Left renal pelvis (tissue), 4 donors: ENCODE data around the gene SMOC2. TPM values are rescaled to one million over a fixed set of nuclear protein-coding genes. Genes with fewer than 3 reads are reported as not detected.

Experiments
- DNase-seq, 4 donors: peaks; one replicate each; pipeline ENCODE4 v3.0.0-alpha.2; 2013; ENCODE audit warnings: low read depth in 4 of 4, low spot score in 3 of 4
- polyA plus RNA-seq, 4 donors: library from polyadenylated mRNA; unstranded; fragments of 120-200 nt; gene quantifications; one replicate each; pipeline ENCODE4 v1.2.1, GENCODE V29; 2013; ENCODE audit not compliant: insufficient read length in 4 of 4

Gene SMOC2
- polyA plus RNA-seq, 4 donors, result 19.7 to 420 (median 40.8) TPM

- DNase-seq, result no peak
These were observed 275.6 kb downstream of the SMOC2 start for GRCh38 chr6:168716581-168716980.

- DNase-seq, result no peak
These were observed 276.5 kb downstream of the SMOC2 start for GRCh38 chr6:168717491-168717890.

Other genes starting within 250 kb of the SMOC2 start
- gene DACT2, start 121.4 kb upstream of the SMOC2 start, polyA plus RNA-seq, result 10 to 100 TPM in 3 of 4 donors, 1 to 10 TPM in 1; 5.1 to 23.6 (median 18.0) TPM